NCI-H446 (cell line): Measurements from ENCODE around the gene TBC1D5.
A peak's percentile ranks its signal among the peaks of the same experiment; 100 is the strongest.

Experiments
- DNase-seq, 2 experiments: peaks; one replicate each; lab custom pipeline; 2025; lab: John Stamatoyannopoulos, UW

Gene TBC1D5

GRCh38 chr3:17218587-17218986 lies 523.8 kb downstream of the TBC1D5 start:
- DNase-seq = no peak

GRCh38 chr3:17217588-17217987 lies 524.8 kb downstream of the TBC1D5 start:
- DNase-seq = no peak

- no peak for DNase-seq
These were observed 529.3 kb downstream of the TBC1D5 start for GRCh38 chr3:17213102-17213501.

- DNase-seq = no peak
These were observed 534.5 kb downstream of the TBC1D5 start for GRCh38 chr3:17207979-17208378.

- DNase-seq = no peak
These were observed 535.4 kb downstream of the TBC1D5 start for GRCh38 chr3:17207019-17207418.

- no peak for DNase-seq
These were observed 538.3 kb downstream of the TBC1D5 start for GRCh38 chr3:17204049-17204650.

GRCh38 chr3:17201538-17201937 lies 540.9 kb downstream of the TBC1D5 start:
- DNase-seq = no peak

- DNase-seq = peak in 1 of 2 experiments; percentile 1
These were observed 546.4 kb downstream of the TBC1D5 start for GRCh38 chr3:17195856-17196604.

GRCh38 chr3:17195192-17195611 lies 547.2 kb downstream of the TBC1D5 start:
- DNase-seq = peak; percentile 74 to 94

- no peak for DNase-seq
These were observed 548.3 kb downstream of the TBC1D5 start for GRCh38 chr3:17194116-17194515.

GRCh38 chr3:17192995-17193394 lies 549.4 kb downstream of the TBC1D5 start:
- DNase-seq = no peak

- DNase-seq = no peak
These were observed 551.9 kb downstream of the TBC1D5 start for GRCh38 chr3:17190353-17191078.

- no peak for DNase-seq
These were observed 554.1 kb downstream of the TBC1D5 start for GRCh38 chr3:17188378-17188777.

- DNase-seq = no peak
These were observed 554.7 kb downstream of the TBC1D5 start for GRCh38 chr3:17187589-17188184.

GRCh38 chr3:17183951-17184550 lies 558.4 kb downstream of the TBC1D5 start:
- no peak for DNase-seq

GRCh38 chr3:17182166-17182565 lies 560.3 kb downstream of the TBC1D5 start:
- DNase-seq = no peak

- DNase-seq = no peak
These were observed 561.0 kb downstream of the TBC1D5 start for GRCh38 chr3:17181413-17181907.

- peak; percentile 28 to 44 for DNase-seq
These were observed 562.8 kb downstream of the TBC1D5 start for GRCh38 chr3:17179381-17180205.

- DNase-seq = no peak
These were observed 565.7 kb downstream of the TBC1D5 start for GRCh38 chr3:17176757-17177156.

- no peak for DNase-seq
These were observed 567.1 kb downstream of the TBC1D5 start for GRCh38 chr3:17175187-17175807.

GRCh38 chr3:17166369-17166768 lies 576.1 kb downstream of the TBC1D5 start:
- DNase-seq = no peak
